ENCODE data around the gene UBR3.

DNA sequence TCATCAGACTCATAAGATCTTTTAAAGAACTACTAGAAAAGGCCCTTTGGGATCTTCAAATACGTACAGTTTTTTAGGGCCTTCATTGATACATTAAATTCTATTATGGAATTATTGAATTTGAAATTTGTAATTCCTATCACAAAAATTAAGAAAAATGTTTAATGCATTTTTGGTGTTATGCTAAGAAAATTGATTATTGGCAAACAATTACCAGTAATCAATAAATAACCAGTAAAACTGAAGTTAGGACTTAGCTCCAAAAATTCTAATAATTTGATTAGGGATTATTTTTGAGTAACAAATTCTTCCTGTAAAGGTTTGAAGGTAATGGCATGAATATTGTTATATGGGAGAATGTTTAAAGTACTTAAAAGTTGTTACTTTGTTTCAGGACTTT lies 119.3 kb downstream of the UBR3 start:
- no peak for TF ChIP-seq POLR2A (IDR thresholded peaks at IDR 0.05; ENCODE audit: low read depth, low read length)
- no peak for TF ChIP-seq POLR2AphosphoS5 (IDR thresholded peaks at IDR 0.05; ENCODE audit: low read depth, low read length)

Data from GM12891 (cell line).